WERI-Rb-1 (cell line): ENCODE measurements around the gene NCEH1.
"Not testable (repeated sequence)": the region's sequence is repeated elsewhere in the genome, so short reads cannot be mapped to it uniquely, and the experiment has no call there.

ENCODE experiments used
- DNase-seq: peaks from one replicate; pipeline ENCODE4 v3.0.0-alpha.2; 2020
- H3K27ac ChIP-seq: fragments of 250-450 bp; sonication (Bioruptor Pico); 2 replicates; pipeline ENCODE4 v1.5.1; 2020; ENCODE audit warnings: mild to moderate bottlenecking, moderate library complexity
- H3K27me3 ChIP-seq: fragments of 250-450 bp; sonication (Bioruptor Pico); 2 replicates; pipeline ENCODE4 v1.5.1; 2021; ENCODE audit warnings: mild to moderate bottlenecking, low read depth, moderate library complexity; ENCODE audit not compliant: insufficient read depth, severe bottlenecking
- H3K36me3 ChIP-seq: fragments of 250-450 bp; sonication (Bioruptor Pico); 2 replicates; pipeline ENCODE4 v1.5.1; 2020; ENCODE audit warnings: mild to moderate bottlenecking, moderate library complexity
- H3K4me3 ChIP-seq: 2 replicates; pipeline ENCODE4 v1.5.1; 2011; ENCODE audit warnings: low read depth, mild to moderate bottlenecking, control low read depth, low read length
- H3K9me3 ChIP-seq: fragments of 250-450 bp; sonication (Bioruptor Pico); 2 replicates; pipeline ENCODE4 v1.5.1; 2021; ENCODE audit warnings: mild to moderate bottlenecking, moderate library complexity; ENCODE audit not compliant: severe bottlenecking
- TF ChIP-seq, protein P1 (sequence below): IDR thresholded peaks from 2 replicates; pipeline ENCODE4 v1.5.1; 2011; ENCODE audit warnings: low read depth, mild to moderate bottlenecking, control low read depth, inconsistent platforms, low read length

The NCEH1 gene

DNA sequence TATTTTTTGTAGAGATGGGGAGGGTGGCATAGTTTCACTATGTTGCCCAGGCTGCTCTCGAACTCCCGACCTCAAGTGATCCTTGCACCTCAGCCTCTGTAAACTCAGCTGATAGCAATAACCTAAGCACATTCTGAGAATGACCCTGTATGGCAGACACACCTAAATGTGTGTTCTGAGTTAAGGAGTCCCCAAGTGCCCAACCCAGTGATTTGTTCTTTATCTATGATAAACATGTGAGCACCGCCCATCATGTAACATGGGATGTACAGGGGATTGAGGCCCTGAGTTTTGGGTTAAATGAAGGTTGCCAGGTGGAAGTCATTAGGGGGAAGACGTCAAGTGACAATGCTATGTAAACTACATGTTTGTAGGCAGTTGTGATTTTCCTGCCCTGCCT, 5.7 kb downstream of the NCEH1 start:
- Histone ChIP-seq H3K27me3 (no peaks in the 10 kb centered on the region), H3K36me3 (no peaks in the 10 kb centered on the region), H3K9me3 (no peaks in the 10 kb centered on the region), H3K27ac (no peak overlapping the region), H3K4me3 (no peak overlapping the region)
- DNase-seq = no peak
- TF ChIP-seq, protein P1, sequence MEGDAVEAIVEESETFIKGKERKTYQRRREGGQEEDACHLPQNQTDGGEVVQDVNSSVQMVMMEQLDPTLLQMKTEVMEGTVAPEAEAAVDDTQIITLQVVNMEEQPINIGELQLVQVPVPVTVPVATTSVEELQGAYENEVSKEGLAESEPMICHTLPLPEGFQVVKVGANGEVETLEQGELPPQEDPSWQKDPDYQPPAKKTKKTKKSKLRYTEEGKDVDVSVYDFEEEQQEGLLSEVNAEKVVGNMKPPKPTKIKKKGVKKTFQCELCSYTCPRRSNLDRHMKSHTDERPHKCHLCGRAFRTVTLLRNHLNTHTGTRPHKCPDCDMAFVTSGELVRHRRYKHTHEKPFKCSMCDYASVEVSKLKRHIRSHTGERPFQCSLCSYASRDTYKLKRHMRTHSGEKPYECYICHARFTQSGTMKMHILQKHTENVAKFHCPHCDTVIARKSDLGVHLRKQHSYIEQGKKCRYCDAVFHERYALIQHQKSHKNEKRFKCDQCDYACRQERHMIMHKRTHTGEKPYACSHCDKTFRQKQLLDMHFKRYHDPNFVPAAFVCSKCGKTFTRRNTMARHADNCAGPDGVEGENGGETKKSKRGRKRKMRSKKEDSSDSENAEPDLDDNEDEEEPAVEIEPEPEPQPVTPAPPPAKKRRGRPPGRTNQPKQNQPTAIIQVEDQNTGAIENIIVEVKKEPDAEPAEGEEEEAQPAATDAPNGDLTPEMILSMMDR = no peak

- H3K9me3 ChIP-seq = no peaks in the 10 kb centered on the region
- H3K27me3 ChIP-seq = no peaks in the 10 kb centered on the region
- no peaks in the 10 kb centered on the region for H3K36me3 ChIP-seq
- no peak for DNase-seq
- TF ChIP-seq, protein P1 = no peak
- H3K4me3 ChIP-seq = no peak overlapping the region
- H3K27ac ChIP-seq = no peak overlapping the region
Observed at GRCh38 chr3:172704001-172704400, 6.9 kb downstream of the NCEH1 start.

GRCh38 chr3:172702731-172703130, 8.1 kb downstream of the NCEH1 start:
- H3K36me3 ChIP-seq, DNase-seq, H3K4me3 ChIP-seq, H3K9me3 ChIP-seq, H3K27me3 ChIP-seq, H3K27ac ChIP-seq: not testable (repeated sequence)

DNA sequence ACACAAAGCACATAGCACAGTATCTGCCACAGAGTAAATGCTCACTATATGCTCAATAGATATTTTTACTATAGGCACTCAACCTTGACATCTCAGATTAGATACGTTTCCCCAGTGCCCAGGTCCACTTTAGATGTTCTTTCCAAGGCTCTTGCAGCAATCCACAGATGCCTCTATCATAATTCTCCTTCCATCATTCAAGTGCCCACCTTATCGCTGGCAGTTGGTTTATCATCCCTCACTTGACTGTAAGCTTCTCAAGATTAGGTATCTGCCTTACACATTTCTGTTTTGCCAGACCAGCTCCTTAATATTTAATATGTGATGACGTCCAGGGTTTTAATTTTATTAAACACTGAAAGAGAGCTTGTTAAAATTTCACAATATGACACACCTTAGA, 8.6 kb downstream of the NCEH1 start:
- no peaks in the 10 kb centered on the region for H3K27me3 ChIP-seq
- TF ChIP-seq, protein P1 = no peak
- H3K36me3 ChIP-seq = no peaks in the 10 kb centered on the region
- no peak overlapping the region for H3K4me3 ChIP-seq
- DNase-seq = no peak
- H3K9me3 ChIP-seq = no peaks in the 10 kb centered on the region
- no peak overlapping the region for H3K27ac ChIP-seq

DNA sequence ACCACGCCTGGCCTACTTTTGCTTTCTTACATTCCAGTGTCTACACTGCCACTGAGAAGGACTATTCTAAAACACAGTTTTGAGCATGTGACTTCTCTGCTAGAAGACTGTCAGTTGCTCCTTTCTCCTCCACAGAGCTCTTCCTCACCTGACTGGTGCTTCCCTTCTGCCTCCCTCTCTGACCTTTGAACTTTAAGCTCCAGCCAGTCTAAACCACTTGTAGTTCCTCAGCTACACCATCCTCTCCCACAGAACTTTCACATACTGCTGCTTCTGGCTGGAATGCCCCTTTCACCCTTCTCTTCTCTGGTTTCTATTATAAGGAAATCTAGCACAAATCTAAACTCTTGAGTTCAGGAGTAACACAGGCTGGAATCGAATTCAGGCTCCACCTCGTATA, 9.1 kb downstream of the NCEH1 start:
- TF ChIP-seq, protein P1 = no peak
- Histone ChIP-seq H3K27ac (no peak overlapping the region), H3K4me3 (no peak overlapping the region), H3K27me3 (no peaks in the 10 kb centered on the region), H3K36me3 (no peaks in the 10 kb centered on the region), H3K9me3 (no peaks in the 10 kb centered on the region)
- no peak for DNase-seq

DNA sequence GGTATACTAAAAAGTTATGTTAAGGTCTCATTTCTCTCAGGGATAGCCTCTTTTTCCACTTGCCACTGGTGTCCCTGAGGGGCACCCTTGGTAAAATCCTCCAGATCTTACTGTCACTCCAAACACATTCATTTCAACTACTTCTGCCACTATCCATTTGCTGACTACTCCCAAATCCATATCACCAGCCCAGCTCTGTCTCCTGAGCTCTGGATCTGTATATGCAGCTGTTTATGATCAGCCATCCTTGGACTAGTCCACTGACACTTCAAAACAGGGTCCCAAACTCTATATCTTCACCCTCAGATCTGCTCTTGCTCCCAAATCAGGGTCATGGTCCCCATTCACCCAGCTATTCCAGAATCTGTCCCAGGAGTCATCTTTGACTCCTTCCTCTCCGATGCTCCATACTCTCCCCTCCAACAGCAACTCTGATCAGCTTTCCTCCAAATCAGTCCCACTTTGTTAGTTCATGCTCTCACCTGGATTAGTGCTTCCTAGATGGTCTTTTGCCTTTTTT, 9.9 kb downstream of the NCEH1 start:
- H3K27ac ChIP-seq = no peak overlapping the region
- H3K4me3 ChIP-seq = no peak overlapping the region
- H3K36me3 ChIP-seq = no peaks in the 10 kb centered on the region
- DNase-seq = no peak
- TF ChIP-seq, protein P1 = no peak
- H3K9me3 ChIP-seq = no peaks in the 10 kb centered on the region
- no peaks in the 10 kb centered on the region for H3K27me3 ChIP-seq
